Stimulated activated CD8-positive, alpha-beta memory T cell treated with anti-CD3 and anti-CD28 coated beads, Interleukin-15, amount 100 ng/mL, for 48 hours (primary cell): ENCODE data around the gene NMNAT2.
A peak's percentile ranks its signal among the peaks of the same experiment; 100 is the strongest.

ENCODE experiments used
- DNase-seq, 2 donors: peaks; one replicate each; pipeline ENCODE4 v3.0.0-alpha.2; 2020; ENCODE audit warnings: low read depth in 2 of 2

The NMNAT2 gene

DNA sequence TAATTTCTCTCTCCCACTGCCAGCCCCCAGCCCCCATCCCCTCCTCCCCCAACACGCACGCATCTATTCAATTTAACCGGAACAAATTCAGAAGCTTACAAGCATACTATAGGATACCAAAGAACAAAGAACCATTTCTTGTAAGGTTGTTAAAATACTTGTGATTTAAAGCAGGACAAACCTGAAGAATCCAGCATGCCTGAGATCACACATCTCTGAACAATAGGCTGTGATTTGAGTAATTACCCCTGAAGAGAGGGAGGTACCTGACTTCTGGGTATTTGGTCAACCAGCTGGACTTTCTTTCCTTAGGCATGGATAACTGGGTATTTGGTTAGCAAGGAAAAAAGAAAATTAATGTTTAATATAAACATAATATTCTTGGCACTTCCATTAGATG lies 105.1 kb downstream of the NMNAT2 start:
- no peak for DNase-seq

DNA sequence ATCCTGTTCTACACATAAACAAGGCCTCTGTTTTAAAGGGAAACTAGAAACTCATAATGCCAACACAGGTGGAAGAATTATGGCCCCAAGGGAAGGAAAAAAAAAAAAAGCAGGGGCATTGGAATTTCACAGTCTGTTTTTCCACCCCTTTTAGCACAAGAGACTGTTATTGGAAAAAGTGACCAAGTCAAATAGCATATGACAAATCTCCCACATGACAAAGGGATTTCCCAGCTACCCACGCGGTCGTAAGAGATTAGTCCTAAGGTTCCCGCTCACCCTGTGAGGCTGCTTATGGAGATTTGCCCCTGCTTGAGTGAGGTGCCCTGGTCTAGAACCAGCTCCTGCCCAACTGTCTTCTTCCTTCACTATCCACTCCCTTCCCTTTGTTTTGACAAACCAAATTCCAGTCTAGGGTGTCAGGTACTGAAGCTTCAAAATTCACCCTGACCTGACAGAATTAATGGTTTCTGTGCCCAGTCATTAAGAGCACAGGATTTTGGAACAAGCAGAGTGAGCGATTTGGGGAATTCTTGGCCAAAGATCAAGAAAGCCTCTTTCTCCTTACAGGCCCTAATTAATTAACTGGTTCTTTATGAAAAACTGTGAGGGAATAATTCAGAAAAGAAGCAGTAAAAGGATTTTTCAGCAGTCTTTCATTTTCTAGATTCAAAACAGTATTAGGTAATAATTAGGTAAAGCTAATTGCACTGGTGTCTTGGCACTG lies 107.3 kb downstream of the NMNAT2 start:
- DNase-seq: peak in 1 of 2 donors; percentile 14

DNA sequence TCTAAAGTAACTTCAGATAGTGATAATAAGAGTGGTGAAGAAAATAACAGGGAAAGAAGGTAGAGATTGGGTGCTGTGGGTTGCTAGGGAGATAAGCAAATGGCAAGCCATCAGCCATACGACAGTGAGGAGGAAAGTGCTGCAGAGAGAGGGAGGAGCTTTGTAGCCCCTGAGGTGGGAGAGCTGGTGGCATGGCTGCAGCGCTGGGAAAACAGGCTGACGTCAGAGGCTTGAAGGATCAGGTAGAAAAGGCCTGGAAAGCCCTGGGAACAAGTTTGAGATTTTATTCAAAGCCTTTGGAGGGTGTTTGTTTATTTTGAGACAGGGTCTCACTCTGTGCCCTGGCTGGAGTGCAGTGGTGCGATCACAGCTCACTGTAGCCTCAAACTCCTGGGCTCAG lies 109.5 kb downstream of the NMNAT2 start:
- DNase-seq: no peak

DNA sequence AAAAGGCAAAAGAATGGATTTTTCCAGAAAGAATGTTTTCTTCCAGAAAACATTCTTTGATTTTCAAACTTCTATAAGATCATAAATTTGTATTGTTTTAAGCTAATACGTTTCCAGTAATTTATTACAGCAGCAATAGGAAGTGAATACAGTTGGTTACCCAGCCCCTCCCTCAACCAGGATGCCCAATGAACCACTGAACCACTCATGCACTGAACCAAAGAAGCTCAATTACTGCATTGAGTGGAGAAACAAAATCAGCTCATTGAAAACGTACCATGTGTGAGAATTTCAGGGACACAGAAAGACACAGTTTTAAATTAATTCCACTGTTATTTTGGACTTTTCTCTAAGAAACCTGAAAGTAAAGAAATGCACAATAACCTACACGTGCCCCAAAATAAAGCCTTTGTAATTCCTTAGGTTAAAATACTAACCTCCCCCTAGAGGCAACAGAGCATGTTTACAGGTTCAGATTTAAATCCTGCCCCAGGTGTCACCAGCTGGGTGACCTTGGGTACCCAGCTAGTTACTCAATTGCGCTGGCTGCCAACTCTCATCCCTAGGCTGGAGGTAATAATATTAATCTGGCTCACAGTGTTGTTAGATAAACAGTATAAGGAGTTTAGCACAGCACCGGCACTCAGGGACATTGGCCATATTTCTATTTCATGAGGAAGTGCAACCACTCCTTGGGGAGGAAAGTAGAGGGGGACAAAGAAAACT lies 111.7 kb downstream of the NMNAT2 start:
- DNase-seq: no peak

DNA sequence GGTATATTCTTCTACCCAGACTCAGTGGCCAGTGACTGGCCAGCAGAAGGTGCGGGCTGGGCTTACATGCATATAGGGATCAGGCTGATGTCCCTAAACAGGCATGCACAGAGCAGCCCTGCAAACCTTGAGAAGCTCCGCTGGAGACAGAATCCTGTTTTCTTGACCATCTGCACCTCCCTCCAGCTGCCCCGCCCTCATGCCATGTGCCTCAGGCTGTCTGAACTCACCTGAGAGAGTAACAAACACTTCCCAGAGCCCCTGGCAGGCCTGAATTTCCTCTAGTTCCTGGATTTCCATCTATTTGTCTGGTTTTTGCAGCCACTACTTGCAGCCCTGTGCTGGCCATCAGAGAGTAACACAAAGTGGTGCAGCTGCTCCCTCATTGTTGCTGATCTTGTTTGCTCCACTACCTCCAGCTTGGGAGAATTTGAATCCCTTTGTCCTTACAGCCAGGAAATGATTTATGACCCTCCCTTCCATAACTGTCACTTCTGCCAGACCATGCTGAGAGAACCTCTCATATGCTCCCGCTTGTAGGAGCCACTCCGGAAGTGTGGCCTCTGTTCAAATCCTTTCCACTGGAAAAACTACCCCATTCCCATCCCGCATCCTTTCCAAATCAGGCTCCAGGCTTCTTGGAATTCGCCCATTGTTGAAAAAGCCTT lies 113.6 kb downstream of the NMNAT2 start:
- no peak for DNase-seq

DNA sequence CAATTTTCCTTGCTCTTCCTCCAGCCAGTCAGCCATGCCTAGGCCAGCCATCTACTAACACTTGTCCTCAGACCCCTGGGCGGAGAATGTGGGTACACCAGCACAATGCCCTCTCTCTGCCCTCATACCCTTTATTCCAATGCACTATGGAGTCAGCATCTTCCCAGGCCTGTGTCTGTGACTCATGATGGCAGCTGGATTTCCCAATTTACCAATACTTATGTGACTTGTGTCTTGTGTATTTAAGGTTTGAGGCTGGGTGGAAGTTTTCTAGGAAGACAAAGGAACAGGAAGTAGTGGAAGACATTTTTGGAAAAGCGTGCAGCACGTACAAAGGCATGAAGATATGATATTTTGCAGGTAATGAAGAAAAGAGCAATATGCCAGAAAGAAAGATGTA lies 114.3 kb downstream of the NMNAT2 start:
- DNase-seq: no peak

DNA sequence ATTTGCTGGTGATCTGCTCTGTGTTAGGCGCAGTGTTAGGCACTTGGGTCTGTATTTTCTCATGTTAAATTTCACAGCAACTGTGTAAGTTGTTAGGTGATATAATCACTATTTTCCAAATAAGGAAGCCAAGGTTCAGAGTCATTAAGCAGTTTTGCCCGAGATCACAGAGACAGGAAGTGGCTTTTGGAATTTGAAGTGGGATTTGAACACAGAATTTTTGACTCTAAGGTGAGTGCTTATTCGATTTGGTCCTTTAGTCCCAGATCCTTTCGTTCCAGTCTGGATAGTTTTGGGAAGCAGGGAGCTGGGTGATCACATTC lies 114.9 kb downstream of the NMNAT2 start:
- no peak for DNase-seq

DNA sequence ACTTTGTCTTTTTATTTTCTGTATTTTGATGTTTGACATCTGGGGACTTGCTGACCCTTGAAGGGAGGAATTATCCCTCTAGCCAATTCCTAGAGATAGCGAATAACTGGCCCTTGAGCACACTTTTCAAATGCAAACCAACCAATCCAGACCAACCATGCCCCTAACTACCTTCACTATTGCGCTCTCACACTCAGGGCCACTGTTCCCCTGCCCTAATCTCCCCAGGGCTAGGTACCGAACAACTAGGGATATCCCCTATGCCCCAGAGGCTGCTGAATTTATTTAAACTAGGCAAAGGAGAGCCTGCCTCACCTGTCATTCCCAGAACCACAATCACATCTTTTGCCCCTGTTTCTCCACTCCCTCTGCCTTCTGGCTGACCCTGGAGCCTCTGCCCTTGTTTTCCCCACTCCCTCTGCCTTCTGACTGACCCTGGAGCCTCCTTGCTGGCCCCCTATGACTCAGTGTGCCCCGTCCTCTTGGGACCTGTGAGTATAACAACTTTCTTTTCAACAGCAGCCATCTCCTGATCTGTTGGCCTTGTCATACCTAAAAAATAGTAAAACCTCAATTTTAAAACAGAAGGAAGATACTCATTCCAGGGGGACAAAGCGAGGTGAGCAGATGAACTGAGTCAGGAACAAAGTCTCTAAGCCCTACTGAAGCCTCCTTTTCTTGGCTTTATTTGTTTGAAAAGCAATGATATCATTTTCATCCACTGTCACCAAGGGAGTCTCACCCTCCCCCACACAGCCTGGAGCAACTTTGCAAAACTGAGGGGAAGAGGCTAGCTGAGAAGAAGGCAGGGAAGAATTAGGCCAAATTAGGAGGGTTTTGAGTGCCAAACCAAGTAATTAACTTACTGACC lies 115.5 kb downstream of the NMNAT2 start:
- no peak for DNase-seq

DNA sequence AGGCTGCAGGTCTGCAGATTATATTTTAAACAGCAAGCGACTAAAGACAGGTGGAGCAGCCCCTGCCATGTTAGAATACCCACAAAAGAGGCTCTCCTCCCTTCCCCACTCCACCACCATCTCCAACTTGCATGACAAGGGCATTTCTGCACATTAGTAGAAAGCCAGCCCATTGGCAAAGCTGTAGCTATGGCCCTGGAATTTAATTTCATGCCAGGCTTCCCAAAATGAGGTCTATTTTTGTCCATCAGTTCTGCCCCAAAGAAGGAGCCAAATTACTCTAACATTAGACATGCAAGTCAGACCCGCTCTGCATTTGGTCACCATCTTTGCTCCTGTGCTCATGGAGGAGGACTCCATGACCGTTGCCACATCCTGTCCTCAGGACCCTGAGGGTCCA lies 116.9 kb downstream of the NMNAT2 start:
- no peak for DNase-seq

DNA sequence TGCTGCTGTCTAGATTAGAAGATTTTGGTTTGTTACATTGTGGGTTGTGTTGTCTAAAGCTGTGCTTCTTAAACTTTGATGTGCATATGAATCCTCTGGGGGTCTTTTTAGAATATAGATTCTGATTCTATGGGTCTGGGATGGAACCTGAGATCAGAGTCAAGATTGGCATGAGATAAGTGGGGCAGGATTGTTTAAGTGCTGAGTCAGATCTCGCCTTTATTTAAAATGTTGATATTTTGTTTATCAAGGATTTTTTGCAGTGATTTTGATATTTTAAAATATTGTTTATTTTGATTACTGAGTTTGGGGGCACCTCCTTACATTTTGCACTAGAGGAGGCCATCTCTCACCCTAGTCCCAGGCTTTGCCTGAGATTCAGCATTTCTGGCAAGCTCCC lies 117.4 kb downstream of the NMNAT2 start:
- no peak for DNase-seq

DNA sequence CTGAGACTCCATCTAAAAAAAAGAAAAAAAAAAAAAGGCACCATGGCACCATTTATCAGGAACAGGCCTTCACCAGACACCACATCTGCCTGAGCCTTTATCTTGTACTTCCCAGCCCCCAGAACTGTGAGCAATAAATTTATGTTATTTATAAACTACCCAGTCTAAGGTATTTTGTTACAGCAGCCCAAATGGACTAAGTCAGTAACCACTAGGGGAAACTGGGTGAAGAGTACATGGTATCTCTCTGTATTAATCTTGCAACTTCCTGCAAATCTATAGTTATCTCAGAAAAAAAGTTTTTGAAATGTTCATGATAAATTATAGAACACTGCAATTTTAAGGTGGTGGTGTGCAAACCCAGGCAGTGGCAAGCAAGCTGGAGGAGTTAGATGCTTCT lies 117.8 kb downstream of the NMNAT2 start:
- no peak for DNase-seq

DNA sequence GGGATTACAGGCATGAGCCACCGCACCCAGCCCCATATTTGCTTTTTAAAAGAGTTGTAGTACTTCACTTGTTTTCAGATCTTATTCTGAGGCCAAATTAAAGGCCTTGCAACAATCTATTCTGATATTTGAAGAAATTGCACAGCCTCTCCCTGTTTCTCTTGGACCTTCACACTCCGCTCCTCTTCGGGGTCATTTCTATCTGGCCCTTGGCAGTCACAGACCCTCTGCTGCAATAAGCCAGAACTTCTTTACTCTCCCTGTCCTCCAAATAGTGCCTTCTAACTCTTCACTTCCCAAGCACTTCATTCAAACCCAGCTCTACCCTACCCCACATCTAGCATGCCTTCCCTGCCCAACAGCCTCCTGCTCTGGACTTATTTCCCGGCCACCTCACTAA lies 121.4 kb downstream of the NMNAT2 start:
- DNase-seq: no peak

DNA sequence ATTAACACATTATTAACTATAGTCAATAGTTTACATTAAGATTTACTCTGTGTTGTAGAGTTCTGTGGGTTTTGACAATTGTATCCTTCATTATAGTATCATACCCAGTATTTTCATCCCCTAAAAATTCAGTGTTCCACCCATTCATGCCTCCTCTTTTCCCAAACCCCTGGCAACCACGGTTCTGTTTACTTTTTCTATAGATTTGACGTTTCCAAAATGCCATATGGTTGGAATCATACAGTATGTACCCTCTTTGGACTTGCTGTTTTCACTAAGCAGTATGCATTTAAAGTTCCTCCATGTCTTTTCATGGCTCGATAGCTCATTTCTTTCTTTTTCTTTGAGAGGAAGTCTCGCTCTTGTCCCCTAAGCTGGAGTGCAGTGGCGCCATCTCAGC lies 122.7 kb downstream of the NMNAT2 start:
- no peak for DNase-seq

DNA sequence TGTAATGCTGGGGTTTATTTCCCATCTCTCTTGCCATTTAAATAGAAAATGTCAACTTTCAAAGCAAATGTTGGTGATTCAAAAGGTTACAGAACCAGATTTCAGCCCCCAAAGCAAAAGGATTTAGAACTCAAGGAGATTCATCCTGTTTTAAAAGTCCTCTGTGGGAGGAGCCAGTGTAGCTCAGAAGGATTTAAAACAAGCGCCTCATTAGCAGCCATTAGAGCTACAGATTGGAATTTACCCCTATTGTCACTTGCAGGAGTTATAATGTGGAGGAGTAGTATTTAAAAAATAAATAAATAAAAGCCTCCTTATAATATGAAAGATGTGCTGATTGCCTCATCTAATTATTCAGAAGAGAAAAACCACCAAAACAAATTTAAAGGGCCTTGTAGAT lies 124.3 kb downstream of the NMNAT2 start:
- no peak for DNase-seq

DNA sequence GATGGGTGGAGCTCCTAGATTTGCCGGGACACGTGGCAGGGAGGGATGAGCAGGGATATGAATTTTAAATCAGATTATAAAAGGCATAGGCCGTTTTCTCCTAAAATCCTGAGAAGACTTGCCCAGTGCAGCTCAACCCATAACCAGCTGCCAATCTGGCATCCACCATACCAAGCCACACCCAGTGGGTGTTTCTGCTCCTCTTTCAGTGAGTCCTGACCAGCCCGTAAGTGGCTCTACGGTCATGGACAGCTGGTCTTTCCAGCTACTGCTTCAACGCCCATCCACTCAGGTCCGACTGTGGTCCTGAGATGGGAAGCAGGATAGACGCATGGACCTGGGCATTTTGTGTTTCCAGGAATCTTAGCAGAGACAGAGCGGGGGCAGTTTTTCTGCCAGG lies 124.9 kb downstream of the NMNAT2 start:
- no peak for DNase-seq

DNA sequence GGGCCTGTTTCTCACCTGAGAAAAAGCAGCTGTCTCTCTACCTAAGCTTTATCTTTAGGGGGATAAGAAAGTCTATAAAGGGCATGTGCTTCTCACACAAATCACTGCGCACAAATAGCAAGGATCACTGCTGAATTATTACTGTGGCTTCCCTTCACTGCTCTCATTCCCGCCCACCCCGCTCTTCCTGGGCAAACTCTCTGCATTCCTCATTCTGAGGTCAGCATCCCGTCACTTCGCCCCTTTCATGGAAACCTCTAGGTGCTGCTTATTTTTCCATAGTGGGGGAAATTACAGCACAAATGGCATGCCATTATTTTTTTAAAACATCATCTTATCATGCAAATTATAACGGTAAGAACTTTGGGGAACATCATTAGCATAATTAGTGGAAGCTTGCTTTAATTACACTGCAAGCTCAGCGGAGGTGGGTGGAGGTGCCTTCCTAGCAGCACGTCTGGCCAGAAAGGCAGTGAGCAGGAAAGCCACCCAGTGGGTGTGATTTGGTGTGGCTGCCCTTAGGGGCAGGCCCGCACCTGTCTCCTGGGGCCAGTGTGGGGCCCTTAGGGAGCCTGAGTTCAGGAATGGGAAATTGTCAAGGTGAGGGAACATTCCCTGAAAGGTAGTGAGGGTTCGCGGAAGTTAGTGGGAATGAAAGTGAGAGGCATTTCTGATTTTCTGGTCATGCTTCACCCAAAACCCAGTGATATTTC lies 126.2 kb downstream of the NMNAT2 start:
- DNase-seq: no peak

DNA sequence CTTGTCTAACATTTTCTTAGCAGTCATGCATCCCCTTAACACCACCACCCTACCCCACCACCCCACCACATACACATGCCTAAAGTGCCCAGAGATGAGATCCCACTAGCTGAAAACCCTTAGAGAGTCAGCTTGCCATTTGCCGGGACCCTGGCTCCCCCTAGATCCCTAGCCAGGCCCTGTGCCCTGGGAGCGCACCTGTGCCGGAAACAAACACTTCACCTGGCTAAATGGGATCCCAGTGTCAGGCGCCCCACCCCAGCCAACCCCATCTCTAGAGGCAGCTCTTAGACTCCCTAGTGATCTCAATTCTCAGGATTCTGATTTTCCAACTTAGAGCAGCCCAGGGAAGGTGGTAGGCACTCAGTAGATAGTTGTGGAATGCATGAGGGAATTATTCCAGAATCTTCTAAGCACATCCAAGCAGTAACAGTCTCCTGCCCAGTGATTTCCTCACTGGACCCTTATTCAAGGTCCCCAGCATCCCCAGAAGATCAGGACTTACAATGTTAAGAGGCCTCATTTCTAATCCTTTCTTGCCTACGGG lies 126.9 kb downstream of the NMNAT2 start:
- no peak for DNase-seq

DNA sequence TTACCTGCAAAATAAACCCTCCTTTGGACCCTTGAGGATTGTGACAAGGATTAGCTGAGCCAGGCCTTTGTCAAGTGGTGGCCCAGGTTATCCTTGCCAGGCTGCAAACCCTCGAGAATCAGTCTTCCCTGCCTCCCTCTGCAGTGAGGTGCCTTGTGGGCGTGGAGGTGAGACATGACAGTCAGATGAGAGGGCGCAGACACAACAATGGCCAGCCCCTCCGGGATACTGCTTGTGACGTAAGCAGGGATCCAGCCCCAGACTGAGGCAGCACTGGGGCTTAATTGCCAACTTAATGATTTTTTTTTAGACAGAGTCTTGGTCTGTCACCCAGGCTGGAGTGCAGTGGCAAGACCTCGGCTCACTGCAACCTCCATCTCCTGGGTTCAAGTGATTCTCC lies 127.6 kb downstream of the NMNAT2 start:
- DNase-seq: no peak

DNA sequence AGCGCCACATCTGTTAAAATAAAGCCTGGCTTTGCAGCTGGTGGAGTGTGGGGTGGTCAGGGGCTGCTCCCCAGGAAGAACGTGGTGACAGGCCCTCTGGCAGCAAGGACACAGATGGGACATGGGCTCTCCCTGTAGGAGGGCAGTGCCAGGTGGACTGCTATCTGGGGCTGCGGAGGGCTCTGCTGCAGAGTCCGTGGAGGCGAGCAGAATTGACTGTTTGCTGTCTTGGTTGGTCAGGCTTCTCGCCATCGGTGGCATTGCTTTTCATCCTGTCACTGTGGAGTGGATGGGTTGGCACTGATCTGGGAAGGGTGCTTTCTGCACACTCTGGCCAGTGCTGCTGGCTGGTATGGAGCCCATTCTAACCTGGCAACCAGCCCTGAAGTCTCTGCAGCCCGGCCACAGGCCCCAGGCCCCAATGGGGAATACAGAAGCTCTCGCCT lies 129.1 kb downstream of the NMNAT2 start:
- DNase-seq: no peak

DNA sequence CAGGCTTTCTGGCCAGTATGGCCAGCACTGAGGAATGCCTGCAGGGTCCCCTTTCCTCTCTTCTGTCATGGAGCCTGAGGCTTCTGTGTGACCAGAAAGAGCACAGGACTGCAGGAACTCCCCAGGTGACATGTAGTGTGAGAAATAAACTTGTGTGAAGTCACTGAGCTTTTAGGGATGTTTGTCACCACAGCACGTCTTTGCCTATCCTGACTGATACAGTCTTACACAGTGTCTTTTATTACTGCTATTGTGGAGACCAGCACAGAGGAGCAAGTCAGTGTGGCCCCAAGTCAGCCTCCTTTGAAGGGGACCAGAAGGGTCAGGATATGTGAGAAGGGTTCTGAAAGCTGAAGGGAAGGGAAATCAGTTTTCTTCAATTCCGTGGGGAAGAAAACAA lies 129.6 kb downstream of the NMNAT2 start:
- DNase-seq: no peak

DNA sequence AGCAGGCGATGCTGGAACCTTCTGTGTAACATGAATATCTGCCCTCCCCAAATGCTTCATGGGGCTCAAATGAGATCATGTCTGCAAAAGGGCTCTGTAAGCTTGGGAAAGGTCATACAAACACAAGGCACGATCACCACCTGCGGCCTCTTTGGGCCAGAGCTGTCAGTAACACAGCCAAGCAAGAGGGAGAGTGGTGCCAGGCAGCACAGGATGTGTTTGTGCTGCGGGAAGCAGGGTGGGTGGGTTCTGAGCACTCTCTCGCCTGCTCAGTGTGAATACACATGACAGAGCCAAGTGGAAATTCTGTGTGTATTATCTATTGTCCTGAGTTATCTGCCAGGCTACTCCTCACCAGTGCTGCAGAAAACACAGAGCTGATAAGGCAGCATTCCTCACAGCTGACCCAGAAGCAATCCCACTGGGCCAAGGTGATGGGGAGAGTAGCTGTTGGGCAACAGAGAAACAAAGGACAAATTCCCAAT lies 130.9 kb downstream of the NMNAT2 start:
- no peak for DNase-seq
